Measurements from ENCODE around the gene HS6ST1. TPM values are rescaled to one million over a fixed set of nuclear protein-coding genes. Genes with fewer than 3 reads are reported as not detected.

HS6ST1 gene
- polyA plus RNA-seq, 1 experiment, result 12.9 TPM

GRCh38 chr2:128291161-128291843 is 27.4 kb downstream of the HS6ST1 start:
- ChIA-PET POLR2A (no interaction called here), CTCF (interaction anchor here (0.9 kb wide), 1 partner anchor 8 kb away, joined by 3 read pairs; no protein-coding TSS in a partner anchor)
- H3K4me3 ChIP-seq (ENCODE audit: low read depth, low read length), result no peak overlapping the region
- no peak for TF ChIP-seq CTCF (IDR thresholded peaks at IDR 0.05; ENCODE audit: insufficient read depth, low read depth, low read length)
- DNase-seq (ENCODE audit: low read depth), result no peak
- peaks cover 3% of the 10 kb centered on the region for H3K36me3 ChIP-seq (ENCODE audit: control insufficient read depth, insufficient read depth, low read length)
- H3K27me3 ChIP-seq (ENCODE audit: control insufficient read depth, insufficient read depth, low read length), result no peaks in the 10 kb centered on the region

- POLR2A ChIA-PET, result interaction anchor here (0.7 kb wide), 1 partner anchor 8 kb away, joined by 4 read pairs; no protein-coding TSS in a partner anchor
- CTCF ChIA-PET, result interaction anchor here (1.5 kb wide), 1 partner anchor 19 kb away, joined by 4 read pairs; no protein-coding TSS in a partner anchor
- no peak for DNase-seq (ENCODE audit: low read depth)
- H3K4me3 ChIP-seq (ENCODE audit: low read depth, low read length), result no peak overlapping the region
- H3K27me3 ChIP-seq (ENCODE audit: control insufficient read depth, insufficient read depth, low read length), result no peaks in the 10 kb centered on the region
- no peak for TF ChIP-seq CTCF (IDR thresholded peaks at IDR 0.05; ENCODE audit: insufficient read depth, low read depth, low read length)
- H3K36me3 ChIP-seq (ENCODE audit: control insufficient read depth, insufficient read depth, low read length), result peaks cover 8% of the 10 kb centered on the region
These were observed 28.3 kb downstream of the HS6ST1 start for GRCh38 chr2:128290356-128290755.

- no peak for DNase-seq (ENCODE audit: low read depth)
- H3K4me3 ChIP-seq (ENCODE audit: low read depth, low read length), result no peak overlapping the region
- no peak for TF ChIP-seq CTCF (IDR thresholded peaks at IDR 0.05; ENCODE audit: insufficient read depth, low read depth, low read length)
- POLR2A ChIA-PET, result no interaction called here
- CTCF ChIA-PET, result interaction anchor here (0.7 to 1.5 kb wide), 2 partner anchors 12 to 20 kb away, joined by 3 to 4 read pairs; no protein-coding TSS in a partner anchor
- peaks cover 10% of the 10 kb centered on the region for H3K36me3 ChIP-seq (ENCODE audit: control insufficient read depth, insufficient read depth, low read length)
- H3K27me3 ChIP-seq (ENCODE audit: control insufficient read depth, insufficient read depth, low read length), result no peaks in the 10 kb centered on the region
These were observed 29.2 kb downstream of the HS6ST1 start for GRCh38 chr2:128289439-128289838.

GRCh38 chr2:128288781-128289180 is 29.9 kb downstream of the HS6ST1 start:
- CTCF ChIA-PET, result no interaction called here
- no peak for DNase-seq (ENCODE audit: low read depth)

More at GRCh38 chr2:128288781-128289180, 29.9 kb downstream of the HS6ST1 start:
- Histone ChIP-seq H3K36me3 (ENCODE audit: control insufficient read depth, insufficient read depth, low read length) (peaks cover 10% of the 10 kb centered on the region), H3K4me3 (ENCODE audit: low read depth, low read length) (no peak overlapping the region), H3K27me3 (ENCODE audit: control insufficient read depth, insufficient read depth, low read length) (no peaks in the 10 kb centered on the region)
- no peak for TF ChIP-seq CTCF (IDR thresholded peaks at IDR 0.05; ENCODE audit: insufficient read depth, low read depth, low read length)
- POLR2A ChIA-PET, result no interaction called here

All from BJ (cell line).